K562 (cell line): Measurements from ENCODE around the gene SLC4A3. TPM values are rescaled to one million over a fixed set of nuclear protein-coding genes. Genes with fewer than 3 reads are reported as not detected.

Experiments used
- BRCA1 ChIP-seq, 2 experiments: fragments of 450-650 bp in 1 of 2; sonication (generic) in 1 of 2; formaldehyde crosslinking in 1 of 2; IDR thresholded peaks; 2 replicates each; pipeline versions ENCODE4 v1.5.0 to v1.6.1; 2017 to 2020; ENCODE audit warnings: mild to moderate bottlenecking in 1 of 2, missing genetic modification reagents in 1 of 2
- CTBP1 ChIP-seq: fragments of 450-650 bp; IDR thresholded peaks from 2 replicates; pipeline ENCODE4 v1.6.1; 2016; ENCODE audit warnings: borderline replicate concordance
- ELF2 ChIP-seq: fragments of 250-450 bp; sonication (Bioruptor Pico); IDR thresholded peaks from 2 replicates; pipeline ENCODE4 v1.5.0; 2021; ENCODE audit warnings: mild to moderate bottlenecking
- FIP1L1 ChIP-seq: fragments of 200-400 bp; formaldehyde crosslinking; IDR thresholded peaks from 2 replicates; pipeline ENCODE4 v1.6.1; 2018; ENCODE audit warnings: mild to moderate bottlenecking, low read depth, low read length; ENCODE audit not compliant: poor library complexity, severe bottlenecking
- LEF1 ChIP-seq: fragments of 450-650 bp; IDR thresholded peaks from 2 replicates; pipeline ENCODE4 v1.6.1; 2016; ENCODE audit warnings: mild to moderate bottlenecking
- MAZ ChIP-seq, 2 experiments: fragments of 450-650 bp in 1 of 2; sonication (generic) in 1 of 2; formaldehyde crosslinking; IDR thresholded peaks in 1 of 2; conservative IDR thresholded peaks in 1 of 2; 2 replicates each; pipeline versions ENCODE4 v1.4.0 to v1.5.0; 2020; ENCODE audit warnings: mild to moderate bottlenecking in 1 of 2, missing genetic modification reagents in 1 of 2
- NR2F6 ChIP-seq: fragments of 450-650 bp; formaldehyde crosslinking; IDR thresholded peaks from 2 replicates; pipeline ENCODE4 v1.4.0; 2020; ENCODE audit warnings: mild to moderate bottlenecking
- SNIP1 ChIP-seq: fragments of 450-650 bp; IDR thresholded peaks from 2 replicates; pipeline ENCODE4 v1.7.1; 2017; ENCODE audit warnings: low read depth, mild to moderate bottlenecking
- SRSF3 ChIP-seq: fragments of 200-400 bp; formaldehyde crosslinking; IDR thresholded peaks from 2 replicates; pipeline ENCODE4 v1.6.1; 2016; ENCODE audit warnings: mild to moderate bottlenecking, low read length, moderate library complexity; ENCODE audit not compliant: insufficient read depth
- polyA plus RNA-seq, 8 experiments: library from polyadenylated mRNA; depleted of rRNA in 4 of 8; stranded (reverse) in 5 of 8; unstranded in 3 of 8; fragments of >200 nt; fragmentation: Nextera tagmentation in 2 of 8; fragmentation: Illumina TruSeq in 1 of 8; extraction: Ambion mirVana in 2 of 8; extraction: Trizol in 1 of 8; gene quantifications; 2 replicates each; pipeline versions ENCODE4 v1.2.1 to v1.2.3, GENCODE V29; 2011 to 2014; ENCODE audit warnings: inconsistent platforms in 1 of 8, missing spikeins in 1 of 8
- total RNA-seq, 7 experiments: library from RNA; depleted of rRNA in 6 of 7; stranded (reverse); fragments of >200 nt in 6 of 7; fragmentation: Illumina TruSeq in 2 of 7; extraction: Trizol in 2 of 7; gene quantifications; 2 replicates each; pipeline versions ENCODE4 v1.2.1 to v1.2.3, GENCODE V29; 2011 to 2021; ENCODE audit warnings: low replicate concordance in 1 of 7
- TF ChIP-seq, protein P1 (sequence below): IDR thresholded peaks from 3 replicates; pipeline ENCODE4 v1.6.1; 2011; ENCODE audit warnings: borderline replicate concordance, mild to moderate bottlenecking; ENCODE audit not compliant: insufficient read length, insufficient read depth
- TF ChIP-seq, protein P2 (sequence below): sonication (generic); formaldehyde crosslinking; IDR thresholded peaks from 2 replicates; pipeline ENCODE4 v1.8.1; 2023; ENCODE audit warnings: mild to moderate bottlenecking, missing genetic modification reagents, moderate library complexity
- TF ChIP-seq, protein P3 (sequence below): fragments of 250-450 bp; sonication (Bioruptor Pico); IDR thresholded peaks from 2 replicates; pipeline ENCODE4 v1.5.0; 2021
- TF ChIP-seq, protein P4 (sequence below): sonication (generic); formaldehyde crosslinking; IDR thresholded peaks from 2 replicates; pipeline ENCODE4 v1.5.0; 2020; ENCODE audit warnings: missing genetic modification reagents
- TF ChIP-seq, protein P5 (sequence below): fragments of 450-650 bp; IDR thresholded peaks from 2 replicates; pipeline ENCODE4 v1.6.1; 2016; ENCODE audit warnings: low read depth

The SLC4A3 gene
- total and polyA plus RNA-seq, 9 of the 15 experiments (the other 6 are each of a cell fraction or from before 2014, with no cell fraction given), result 0.04 to 0.31 (median 0.16) TPM; not detected in 5

DNA sequence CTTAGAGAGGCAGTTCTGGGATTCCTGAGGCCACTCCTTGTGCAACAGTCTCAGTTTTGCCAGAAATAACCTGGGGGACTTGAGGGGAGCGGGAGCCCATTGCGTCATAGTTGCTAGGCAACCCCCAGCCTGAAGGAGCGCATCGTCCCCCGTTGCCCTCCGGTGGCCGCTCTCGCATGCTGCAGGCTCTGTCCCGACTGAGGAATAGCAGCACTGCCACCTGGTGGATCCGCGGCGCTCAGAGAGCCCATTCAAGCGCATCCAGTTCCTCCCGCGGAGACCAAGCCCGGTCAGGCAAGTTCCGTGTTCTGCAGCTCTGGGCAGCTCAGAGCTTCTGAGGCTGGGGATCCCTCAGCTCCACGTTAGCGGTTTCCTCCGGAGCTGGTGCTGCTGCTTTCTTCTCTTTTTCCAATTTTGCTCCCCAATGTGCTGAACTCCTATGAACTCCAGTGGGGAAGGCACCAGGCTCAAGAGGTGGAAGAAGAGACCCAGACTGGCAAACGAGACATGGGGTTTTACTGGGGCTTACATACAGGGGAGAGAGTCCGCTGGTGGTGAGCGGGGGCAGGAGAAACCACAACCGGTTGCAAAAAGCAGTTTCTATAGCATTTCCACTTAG lies 15.1 kb downstream of the SLC4A3 start (continued):
- TF ChIP-seq SRSF3 (no peak), NR2F6 (CRISPR knock-in tag) (no peak), MAZ (CRISPR knock-in tag; conservative IDR thresholded peaks at IDR 0.05 in 1 of 2, IDR thresholded peaks at IDR 0.05 in 1 of 2) (peak; percentile 67 to 86), BRCA1 (IDR thresholded peaks at IDR 0.05) (no peak), BRCA1 (CRISPR knock-in tag; IDR thresholded peaks at IDR 0.05) (no peak), LEF1 (no peak), SNIP1 (no peak), CTBP1 (peak; percentile 90), FIP1L1 (no peak), ELF2 (no peak)
- TF ChIP-seq, protein P1, sequence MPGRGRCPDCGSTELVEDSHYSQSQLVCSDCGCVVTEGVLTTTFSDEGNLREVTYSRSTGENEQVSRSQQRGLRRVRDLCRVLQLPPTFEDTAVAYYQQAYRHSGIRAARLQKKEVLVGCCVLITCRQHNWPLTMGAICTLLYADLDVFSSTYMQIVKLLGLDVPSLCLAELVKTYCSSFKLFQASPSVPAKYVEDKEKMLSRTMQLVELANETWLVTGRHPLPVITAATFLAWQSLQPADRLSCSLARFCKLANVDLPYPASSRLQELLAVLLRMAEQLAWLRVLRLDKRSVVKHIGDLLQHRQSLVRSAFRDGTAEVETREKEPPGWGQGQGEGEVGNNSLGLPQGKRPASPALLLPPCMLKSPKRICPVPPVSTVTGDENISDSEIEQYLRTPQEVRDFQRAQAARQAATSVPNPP, result no peak
- TF ChIP-seq, protein P2, sequence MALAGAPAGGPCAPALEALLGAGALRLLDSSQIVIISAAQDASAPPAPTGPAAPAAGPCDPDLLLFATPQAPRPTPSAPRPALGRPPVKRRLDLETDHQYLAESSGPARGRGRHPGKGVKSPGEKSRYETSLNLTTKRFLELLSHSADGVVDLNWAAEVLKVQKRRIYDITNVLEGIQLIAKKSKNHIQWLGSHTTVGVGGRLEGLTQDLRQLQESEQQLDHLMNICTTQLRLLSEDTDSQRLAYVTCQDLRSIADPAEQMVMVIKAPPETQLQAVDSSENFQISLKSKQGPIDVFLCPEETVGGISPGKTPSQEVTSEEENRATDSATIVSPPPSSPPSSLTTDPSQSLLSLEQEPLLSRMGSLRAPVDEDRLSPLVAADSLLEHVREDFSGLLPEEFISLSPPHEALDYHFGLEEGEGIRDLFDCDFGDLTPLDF, result no peak; the same call in 1 of the 2 replicates
- TF ChIP-seq, protein P3, sequence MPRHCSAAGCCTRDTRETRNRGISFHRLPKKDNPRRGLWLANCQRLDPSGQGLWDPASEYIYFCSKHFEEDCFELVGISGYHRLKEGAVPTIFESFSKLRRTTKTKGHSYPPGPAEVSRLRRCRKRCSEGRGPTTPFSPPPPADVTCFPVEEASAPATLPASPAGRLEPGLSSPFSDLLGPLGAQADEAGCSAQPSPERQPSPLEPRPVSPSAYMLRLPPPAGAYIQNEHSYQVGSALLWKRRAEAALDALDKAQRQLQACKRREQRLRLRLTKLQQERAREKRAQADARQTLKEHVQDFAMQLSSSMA (CRISPR knock-in tag), result no peak
- TF ChIP-seq, protein P4, sequence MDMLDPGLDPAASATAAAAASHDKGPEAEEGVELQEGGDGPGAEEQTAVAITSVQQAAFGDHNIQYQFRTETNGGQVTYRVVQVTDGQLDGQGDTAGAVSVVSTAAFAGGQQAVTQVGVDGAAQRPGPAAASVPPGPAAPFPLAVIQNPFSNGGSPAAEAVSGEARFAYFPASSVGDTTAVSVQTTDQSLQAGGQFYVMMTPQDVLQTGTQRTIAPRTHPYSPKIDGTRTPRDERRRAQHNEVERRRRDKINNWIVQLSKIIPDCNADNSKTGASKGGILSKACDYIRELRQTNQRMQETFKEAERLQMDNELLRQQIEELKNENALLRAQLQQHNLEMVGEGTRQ (CRISPR knock-in tag), result no peak
- TF ChIP-seq, protein P5, sequence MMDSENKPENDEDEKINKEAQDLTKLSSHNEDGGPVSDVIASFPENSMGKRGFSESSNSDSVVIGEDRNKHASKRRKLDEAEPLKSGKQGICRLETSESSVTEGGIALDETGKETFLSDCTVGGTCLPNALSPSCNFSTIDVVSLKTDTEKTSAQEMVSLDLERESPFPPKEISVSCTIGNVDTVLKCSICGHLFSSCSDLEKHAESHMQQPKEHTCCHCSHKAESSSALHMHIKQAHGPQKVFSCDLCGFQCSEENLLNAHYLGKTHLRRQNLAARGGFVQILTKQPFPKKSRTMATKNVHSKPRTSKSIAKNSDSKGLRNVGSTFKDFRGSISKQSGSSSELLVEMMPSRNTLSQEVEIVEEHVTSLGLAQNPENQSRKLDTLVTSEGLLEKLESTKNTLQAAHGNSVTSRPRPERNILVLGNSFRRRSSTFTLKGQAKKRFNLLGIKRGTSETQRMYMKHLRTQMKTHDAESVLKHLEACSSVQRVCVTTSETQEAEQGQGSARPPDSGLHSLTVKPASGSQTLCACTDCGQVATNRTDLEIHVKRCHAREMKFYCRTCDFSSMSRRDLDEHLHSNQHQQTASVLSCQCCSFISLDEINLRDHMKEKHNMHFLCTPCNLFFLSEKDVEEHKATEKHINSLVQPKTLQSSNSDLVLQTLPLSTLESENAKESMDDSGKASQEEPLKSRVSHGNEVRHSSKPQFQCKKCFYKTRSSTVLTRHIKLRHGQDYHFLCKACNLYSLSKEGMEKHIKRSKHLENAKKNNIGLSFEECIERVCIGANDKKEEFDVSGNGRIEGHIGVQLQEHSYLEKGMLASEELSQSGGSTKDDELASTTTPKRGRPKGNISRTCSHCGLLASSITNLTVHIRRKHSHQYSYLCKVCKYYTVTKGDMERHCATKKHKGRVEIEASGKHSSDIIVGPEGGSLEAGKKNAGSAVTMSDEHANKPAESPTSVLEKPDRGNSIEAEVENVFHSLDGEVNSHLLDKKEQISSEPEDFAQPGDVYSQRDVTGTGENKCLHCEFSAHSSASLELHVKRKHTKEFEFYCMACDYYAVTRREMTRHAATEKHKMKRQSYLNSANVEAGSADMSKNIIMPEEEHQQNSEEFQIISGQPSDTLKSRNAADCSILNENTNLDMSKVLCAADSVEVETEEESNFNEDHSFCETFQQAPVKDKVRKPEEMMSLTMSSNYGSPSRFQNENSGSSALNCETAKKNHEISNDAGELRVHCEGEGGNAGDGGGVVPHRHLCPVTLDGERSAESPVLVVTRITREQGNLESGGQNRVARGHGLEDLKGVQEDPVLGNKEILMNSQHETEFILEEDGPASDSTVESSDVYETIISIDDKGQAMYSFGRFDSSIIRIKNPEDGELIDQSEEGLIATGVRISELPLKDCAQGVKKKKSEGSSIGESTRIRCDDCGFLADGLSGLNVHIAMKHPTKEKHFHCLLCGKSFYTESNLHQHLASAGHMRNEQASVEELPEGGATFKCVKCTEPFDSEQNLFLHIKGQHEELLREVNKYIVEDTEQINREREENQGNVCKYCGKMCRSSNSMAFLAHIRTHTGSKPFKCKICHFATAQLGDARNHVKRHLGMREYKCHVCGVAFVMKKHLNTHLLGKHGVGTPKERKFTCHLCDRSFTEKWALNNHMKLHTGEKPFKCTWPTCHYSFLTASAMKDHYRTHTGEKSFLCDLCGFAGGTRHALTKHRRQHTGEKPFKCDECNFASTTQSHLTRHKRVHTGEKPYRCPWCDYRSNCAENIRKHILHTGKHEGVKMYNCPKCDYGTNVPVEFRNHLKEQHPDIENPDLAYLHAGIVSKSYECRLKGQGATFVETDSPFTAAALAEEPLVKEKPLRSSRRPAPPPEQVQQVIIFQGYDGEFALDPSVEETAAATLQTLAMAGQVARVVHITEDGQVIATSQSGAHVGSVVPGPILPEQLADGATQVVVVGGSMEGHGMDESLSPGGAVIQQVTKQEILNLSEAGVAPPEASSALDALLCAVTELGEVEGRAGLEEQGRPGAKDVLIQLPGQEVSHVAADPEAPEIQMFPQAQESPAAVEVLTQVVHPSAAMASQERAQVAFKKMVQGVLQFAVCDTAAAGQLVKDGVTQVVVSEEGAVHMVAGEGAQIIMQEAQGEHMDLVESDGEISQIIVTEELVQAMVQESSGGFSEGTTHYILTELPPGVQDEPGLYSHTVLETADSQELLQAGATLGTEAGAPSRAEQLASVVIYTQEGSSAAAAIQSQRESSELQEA, result no peak
